Stimulated activated CD4-positive, alpha-beta T cell treated with anti-CD3 and anti-CD28 coated beads, TNF-alpha, amount 100 ng/mL, for 1 hour (primary cell): ENCODE results near the gene PLCG2.
"Not testable (repeated sequence)": the region's sequence is repeated elsewhere in the genome, so short reads cannot be mapped to it uniquely, and the experiment has no call there.

Source experiments
- DNase-seq, 3 donors: peaks; one replicate each; pipeline ENCODE4 v3.0.0-alpha.2; 2020; ENCODE audit warnings: low read depth in 3 of 3, low spot score in 1 of 3

PLCG2 gene

DNA sequence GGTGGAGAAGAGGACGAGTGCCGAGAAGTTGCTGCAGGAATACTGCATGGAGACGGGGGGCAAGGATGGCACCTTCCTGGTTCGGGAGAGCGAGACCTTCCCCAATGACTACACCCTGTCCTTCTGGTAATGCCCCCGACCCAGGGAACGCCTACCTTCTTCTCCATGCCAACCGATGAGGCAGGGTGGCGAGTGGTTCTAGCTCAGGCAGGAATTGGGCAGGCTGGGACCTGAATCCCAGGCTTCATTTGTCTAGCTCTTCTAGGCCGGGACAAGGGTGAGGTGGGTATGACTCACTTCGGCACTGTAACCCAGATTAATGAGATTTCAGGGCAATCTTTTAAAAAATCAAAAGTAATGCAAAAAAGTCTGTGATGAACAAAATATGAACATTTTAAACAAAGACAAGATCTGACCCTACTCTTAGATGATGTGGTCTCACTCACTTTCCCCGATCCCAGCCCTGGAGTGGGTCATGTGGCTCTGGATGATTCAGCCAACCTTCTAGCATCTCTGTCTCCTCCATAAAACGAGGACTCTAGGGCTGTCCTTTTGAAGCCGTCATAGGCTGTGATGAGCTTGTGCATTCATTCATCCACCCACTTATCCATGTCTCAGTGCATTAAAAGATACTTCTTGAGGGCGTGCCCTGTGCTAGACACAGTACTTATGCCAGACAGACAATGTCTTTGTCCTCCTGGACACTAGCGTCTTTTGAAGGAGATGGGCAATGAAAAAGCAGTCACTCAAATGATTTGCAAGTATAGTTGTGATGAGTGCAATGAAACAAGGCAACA, 129.6 kb downstream of the PLCG2 start:
- no peak for DNase-seq

DNA sequence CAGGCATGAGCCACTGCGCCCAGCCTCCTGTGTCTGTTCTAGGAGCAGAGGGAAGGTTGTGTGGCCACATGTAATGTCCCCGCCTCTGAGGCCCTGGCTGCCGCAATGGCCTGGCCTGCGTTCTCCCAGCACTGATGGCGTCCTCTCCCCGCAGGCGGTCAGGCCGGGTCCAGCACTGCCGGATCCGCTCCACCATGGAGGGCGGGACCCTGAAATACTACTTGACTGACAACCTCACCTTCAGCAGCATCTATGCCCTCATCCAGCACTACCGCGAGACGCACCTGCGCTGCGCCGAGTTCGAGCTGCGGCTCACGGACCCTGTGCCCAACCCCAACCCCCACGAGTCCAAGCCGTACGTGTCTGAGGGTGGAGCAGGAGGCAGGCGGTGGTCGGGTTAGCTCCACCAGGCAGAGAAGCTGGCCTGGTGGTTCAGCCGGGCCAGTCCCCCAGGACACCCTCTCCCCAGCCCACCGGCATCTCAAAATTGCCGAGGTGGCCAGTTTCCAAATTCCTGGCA, 131.3 kb downstream of the PLCG2 start:
- DNase-seq = no peak

DNA sequence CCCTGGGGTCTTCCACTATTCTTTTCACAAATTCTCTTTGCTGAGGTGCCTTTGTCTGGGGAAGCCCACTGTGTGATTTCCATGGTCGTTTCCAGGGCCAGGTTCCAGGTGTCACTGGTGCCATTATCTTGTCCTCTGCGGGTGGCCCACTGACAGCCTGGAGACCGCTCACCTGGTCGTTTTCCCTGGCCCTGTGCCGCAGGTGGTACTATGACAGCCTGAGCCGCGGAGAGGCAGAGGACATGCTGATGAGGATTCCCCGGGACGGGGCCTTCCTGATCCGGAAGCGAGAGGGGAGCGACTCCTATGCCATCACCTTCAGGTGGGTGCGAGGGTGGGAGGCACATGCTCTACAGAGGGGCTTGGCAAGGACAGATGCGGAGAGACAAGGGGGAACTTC, 133.3 kb downstream of the PLCG2 start:
- DNase-seq = no peak

DNA sequence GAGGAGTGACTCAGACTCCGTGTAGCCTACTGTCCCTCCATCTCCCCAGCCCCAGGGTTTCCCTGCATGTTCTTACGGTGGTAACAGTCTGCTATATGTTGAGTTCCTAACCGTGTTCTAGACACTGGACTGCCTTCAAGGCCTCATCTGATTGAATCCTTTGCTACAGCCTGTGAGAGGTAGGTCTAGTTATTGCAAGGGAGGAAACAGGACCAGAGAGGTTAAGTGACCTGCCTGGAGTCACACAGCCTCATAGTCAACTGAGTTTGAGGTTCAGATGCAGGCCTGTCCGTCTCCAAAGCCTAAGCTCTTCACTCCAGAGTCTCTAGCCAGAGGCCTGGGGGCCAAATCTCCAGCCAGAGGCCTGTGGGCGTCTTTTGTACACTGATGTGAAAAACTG, 134.1 kb downstream of the PLCG2 start:
- no peak for DNase-seq

DNA sequence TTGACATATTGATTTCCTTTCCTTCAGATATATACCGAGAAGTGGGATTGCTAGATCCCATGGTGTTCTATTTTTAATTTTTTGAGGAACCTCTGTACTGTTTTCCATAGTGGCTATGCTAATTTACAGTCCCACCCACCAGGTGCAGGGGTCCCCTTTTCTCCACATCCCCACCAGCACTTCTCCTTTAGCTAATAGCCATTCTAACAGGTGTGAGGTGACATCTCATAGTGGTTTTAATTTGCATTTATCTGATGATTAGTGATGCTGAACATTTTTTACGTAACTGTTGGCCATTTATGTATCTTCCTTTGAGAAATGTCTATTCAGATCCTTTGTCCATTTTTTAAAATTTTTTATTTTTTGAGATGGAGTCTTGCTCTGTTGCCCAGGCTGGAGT, 138.3 kb downstream of the PLCG2 start:
- no peak for DNase-seq

DNA sequence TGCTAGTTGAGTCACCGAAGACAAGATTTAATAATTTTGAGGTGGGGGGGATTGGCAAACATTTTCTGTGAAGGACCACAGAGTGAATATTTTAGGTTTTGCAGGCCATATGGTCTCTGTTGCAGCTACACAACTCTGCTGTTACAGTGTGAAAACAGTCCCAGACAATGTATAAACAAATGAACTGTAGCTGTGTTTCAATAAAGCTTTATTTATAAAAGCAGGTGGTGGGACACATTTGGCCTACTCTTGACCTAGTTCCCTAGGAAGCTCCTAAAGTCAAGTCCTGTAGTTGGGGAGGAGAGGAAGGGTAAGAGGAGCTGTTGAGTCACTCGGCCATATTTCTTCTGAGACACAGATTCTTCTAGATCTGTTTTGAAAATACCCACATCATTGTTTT, 139.8 kb downstream of the PLCG2 start:
- no peak for DNase-seq

DNA sequence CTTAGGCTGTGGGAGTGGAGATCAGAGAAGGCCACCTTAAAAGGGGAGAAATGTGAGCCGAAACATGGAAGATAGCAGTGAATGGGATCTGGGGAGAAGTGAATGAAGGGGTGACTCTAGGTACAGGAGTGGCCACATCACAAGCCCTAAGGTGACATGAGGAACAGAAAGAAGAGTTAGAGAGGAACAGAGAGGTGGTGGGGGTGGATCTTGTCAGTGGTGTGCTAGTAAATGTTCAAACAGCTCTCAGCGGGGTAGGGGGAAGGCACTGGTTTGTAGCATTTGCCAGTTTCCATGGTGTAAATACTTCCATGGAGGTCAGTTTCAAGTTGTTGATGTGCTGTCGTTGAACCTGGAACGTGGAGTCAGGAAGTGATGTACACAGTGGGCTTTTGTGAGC, 141.4 kb downstream of the PLCG2 start:
- DNase-seq = no peak

DNA sequence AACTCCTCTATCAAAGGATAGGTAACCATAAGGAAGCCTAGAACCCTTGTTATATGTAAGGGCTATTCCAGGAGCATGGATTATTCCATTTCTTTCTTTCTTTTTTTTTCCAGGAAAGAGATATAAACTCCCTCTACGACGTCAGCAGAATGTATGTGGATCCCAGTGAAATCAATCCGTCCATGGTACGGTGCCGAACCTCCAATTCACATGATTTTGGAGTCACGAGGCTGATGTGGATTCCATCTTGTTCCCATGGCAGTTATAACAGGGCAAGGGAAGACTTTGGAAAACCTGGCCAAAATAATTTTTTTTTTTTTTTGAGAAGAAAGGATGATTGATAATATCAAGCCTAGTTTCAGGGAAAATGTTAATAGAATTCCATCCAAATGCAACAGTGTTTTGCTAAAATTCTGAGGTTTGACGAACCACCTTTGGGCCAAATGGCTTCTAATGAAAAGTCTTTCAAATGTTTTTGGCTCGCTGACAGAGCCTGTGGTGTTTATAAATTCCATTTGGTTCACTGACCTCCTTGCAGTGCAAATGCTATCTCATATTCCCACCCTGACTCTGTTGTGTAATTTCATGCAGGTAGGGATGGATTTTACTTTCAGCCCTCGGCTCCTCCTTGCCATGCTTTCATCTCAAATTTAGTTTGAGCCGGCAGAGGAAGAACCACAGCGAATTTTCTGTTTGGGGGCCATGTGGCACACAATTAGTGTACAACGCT, 142.2 kb downstream of the PLCG2 start:
- DNase-seq = no peak

DNA sequence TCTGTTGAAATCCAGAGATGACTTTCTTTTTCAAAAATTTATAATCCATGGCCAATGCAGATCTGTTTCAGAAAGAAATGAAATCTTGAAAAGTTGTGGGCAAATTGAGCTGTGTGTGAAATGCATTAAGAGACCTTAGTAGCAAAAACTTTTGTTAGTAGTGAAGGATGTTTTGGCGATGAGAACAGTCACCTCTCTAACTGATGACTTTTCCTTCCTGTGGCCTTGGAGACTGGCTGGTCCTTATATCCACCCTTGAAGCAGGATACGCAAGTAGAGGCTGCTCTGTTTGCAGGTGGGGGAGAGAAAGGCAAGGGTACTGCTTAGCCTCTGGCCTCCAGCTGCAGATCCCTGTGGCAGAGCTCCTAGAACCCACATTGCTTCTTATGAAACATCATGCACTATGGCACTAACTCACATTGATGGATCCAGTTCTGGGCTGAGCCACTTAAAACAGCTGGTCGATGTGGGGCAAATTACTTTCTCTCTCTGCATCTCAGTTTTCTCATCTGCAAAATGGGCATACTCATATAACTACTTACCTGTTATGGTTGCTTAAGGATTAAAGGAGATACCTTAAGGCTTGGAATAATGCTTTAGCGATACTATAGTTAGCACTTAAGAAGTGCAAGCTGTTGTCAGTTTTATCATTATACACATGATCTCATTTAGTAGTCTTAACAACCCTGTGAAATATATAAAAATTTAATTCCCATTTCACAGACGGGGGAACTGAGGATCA, 142.9 kb downstream of the PLCG2 start:
- no peak for DNase-seq

DNA sequence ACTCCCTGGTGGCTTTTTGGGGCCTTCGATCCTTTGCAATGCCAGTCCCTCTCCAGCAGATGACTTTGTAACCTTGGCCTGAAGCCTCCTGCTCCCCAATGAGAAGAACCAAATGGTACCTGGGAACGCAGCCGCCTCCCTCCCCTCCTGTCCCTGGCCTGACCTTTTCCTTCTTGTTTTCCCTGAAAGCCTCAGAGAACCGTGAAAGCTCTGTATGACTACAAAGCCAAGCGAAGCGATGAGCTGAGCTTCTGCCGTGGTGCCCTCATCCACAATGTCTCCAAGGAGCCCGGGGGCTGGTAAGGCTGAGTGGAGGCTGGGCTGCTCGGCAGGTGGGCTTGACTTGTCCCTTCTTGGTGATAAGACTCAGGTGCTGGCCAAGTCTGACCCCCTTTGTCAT, 144.2 kb downstream of the PLCG2 start:
- DNase-seq = no peak

DNA sequence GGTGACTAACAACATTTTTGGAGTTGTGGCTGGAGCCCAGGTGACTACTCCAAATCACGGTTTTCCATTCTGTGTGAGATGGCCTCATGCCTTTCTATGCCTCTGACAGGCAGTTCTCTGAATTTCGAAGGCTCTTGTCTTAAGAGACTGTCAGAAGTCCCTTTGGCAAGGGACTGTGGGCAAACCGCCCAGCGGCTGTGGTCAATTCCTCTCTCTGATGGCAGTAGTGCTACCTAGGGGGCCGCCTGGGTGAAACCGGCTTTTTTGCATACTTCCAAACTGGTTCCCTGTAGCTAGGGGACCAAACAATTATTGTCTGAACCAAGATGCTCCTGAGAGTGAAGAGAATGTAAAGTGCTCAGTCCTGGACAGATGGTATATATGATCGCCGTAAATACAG, 145.9 kb downstream of the PLCG2 start:
- DNase-seq = no peak

DNA sequence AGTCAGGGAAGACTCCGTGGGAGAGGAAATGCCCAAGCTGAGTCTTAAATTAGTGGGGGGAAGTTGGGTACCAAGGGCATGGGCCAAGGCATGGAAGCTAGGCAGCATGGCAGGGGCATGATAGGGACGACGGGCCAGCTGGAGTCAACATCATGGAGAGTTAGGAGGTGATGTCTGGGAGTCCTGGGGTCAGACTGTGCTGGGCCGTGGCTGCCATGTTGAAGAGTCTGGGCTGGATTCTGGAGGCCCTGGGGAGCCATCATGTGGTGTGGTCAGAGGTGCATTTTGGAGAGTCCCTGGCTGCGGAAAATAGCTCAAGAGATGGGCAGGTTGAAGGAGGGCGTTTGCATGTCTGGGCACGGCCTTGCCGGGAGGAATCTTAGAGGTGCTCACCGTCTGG, 146.9 kb downstream of the PLCG2 start:
- no peak for DNase-seq

DNA sequence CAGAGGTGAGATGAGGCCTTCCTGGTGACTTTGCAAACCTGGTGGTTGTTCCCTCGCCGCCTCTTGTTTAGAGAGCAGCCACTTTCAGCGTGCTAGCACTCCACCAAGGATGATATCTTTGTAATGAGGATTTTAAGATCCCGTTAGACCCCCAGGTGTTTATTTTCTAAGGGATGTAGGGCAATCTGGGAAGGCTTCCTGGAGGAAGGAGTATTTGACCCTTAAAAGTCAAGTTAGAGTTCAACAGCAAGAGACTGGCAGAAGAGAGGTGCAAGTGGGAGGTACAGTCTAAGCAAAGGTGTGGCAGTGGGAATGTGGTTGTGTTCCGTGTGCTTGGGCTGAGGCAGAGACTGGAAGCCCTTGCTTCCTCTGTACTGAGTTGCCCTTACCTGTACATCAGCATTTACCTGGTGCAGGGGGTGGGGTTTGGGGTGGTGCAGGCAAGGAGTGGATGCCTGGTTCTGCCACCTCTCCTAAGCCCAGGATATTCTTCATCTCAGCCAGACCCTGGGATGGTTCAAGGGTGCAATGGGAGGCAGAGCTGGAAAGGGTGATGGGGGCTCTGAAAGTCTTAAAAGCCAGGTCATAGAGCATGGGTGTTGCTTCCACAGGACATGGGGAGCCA, 148.6 kb downstream of the PLCG2 start:
- DNase-seq = no peak

DNA sequence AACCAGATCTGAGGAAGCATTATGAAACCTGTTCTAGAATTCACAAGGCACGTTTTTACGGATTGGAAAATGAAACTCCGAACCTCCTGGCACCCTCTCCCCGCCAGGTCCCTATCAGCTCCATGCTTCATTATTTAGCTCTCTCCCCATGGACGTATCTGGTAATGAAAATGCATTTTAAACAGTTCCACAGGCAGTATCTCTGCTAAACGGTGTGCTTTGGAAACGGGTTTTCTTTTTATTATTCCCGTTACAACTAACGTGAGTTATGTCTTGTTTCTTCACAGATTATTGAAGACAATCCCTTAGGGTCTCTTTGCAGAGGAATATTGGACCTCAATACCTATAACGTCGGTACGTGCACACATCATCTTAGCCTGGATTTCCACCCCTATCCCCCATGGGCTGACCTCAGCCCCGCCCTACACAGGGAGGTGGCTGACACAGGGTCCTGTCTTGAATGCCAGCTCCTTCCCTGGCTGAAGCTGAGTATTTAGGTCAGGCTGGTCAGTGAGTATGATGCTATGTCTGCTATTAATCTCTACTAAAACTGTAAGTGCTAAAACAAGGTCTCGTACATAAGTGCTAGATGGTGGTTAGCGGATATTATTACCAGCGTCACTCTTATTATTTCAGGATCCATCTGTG, 149.3 kb downstream of the PLCG2 start:
- no peak for DNase-seq

DNA sequence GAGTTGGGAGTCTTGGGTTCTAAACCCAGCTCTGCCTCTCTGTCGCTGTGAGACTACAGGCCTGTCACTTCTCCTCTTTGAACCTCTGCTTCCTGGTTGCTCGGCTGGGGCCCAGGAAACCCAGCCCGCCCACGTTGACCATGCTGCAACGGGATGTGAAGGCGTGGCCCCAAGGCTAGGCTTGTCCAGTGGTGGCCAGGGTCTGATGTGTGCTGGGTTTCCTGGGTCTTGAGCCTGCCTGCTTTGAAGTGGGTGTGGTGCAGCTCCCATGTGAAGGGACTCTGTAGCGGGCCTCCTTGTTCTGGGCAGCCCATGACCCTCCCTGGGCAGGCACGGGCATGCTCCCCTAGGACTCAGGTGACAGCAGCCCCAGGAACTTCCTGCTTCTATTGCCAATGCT, 149.9 kb downstream of the PLCG2 start:
- DNase-seq = no peak

DNA sequence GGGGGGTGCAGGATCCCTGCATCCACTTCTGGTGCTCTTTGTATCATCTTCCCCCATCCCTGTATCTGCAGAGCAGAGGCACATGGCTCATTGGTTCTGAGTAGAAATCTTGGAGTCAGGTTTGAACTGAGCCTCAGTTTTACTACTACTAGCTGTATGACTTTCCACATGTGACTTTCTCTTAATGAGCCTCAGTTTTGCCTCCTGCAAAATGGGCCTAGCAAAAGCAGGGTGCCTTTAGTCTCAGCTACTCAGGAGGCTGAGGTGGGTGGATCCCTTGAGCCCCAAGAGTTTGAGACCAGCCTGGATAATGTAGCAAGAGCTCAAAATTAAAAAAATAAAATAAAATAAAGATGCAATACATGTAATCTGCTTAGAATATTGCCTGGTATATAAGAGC, 150.8 kb downstream of the PLCG2 start:
- no peak for DNase-seq

DNA sequence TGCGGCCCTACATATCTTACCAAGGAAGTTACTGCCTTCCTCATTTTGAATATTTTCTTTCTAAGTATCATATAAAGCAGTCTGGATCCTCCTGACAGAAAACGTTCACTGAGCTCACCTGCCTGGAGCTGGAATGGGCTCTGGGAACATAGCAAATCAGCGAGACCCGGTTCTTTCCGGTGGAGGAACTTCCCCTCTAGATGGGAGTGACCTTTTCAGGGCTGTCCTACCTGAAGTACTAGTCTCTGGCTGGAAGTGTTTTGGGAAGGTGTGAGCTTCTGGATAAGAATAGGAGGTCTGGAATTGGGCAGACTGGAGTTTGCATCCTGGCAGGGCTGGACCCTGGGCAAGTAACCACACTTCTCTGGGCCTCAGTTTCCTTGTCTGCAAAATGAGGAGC, 152.8 kb downstream of the PLCG2 start:
- DNase-seq = no peak

DNA sequence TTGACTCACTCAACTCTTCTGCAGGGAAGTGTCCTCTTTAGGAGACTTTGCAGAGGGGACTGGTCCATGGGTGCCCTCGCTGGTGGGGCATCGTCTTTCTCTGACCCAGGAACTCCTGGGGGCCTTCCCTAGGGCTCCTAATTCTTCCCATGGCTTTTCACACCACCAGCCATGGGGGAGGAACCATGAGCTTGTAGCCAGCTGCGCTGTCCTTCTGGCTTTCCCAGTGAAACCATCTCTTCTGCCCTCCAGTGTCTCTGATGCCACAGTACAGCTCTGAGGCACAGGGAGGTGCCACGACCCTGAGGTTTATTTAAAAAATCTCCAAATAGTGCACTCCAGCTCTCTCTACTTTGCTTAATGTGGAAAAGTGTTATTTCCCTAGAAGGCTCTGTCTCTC, 153.6 kb downstream of the PLCG2 start:
- DNase-seq = no peak

DNA sequence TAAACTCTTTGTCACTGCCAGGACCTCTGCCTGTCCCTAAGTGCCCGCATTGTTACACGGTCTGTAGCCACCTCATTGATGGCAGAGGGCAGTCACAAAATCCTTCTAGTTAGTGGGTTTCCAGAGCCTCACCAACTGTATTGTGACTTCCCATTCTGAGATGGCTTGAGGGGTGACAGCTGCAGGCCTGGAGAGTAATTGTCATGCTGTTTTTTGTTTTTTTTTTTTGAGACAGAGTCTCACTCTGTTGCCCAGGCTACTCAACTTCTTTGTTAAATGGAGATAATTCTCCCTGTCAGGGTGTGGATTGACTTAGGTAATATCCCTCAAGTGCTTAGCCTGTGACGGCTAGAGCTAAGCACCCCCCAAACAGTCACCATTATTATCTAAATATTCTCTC, 154.3 kb downstream of the PLCG2 start:
- no peak for DNase-seq

DNA sequence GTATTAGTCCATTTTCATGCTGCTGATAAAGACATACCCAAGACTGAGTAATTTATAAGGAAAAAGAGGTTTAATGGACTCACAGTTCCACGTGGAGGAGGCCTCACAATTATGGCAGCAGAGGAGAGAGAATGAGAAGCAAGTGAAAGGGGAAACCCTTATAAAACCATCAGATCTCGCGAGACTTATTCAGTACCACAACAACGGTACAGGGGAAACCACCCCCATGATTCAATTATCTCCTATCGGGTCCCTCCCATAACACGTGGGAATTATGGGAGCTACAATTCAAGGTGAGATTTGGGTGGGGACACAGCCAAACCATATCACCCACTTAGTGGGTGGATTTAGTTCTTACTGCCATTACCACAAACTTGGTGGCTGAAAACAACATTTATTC, 155.6 kb downstream of the PLCG2 start:
- DNase-seq = not testable (repeated sequence)
